PFSK-1 (cell line): ENCODE results near the gene CMTM6.

Experiments
- FOXP2 ChIP-seq: optimal IDR thresholded peaks from 2 replicates; pipeline ENCODE3; 2011; ENCODE audit warnings: borderline replicate concordance, control low read depth, inconsistent platforms; ENCODE audit not compliant: insufficient read depth; ENCODE audit errors: extremely low read length, extremely low read depth
- POLR2AphosphoS5 ChIP-seq: IDR thresholded peaks from 2 replicates; pipeline ENCODE4 v1.6.1; 2012; ENCODE audit warnings: low read depth, mild to moderate bottlenecking, control low read depth, low read length, moderate library complexity
- SIN3A ChIP-seq: IDR thresholded peaks from 2 replicates; pipeline ENCODE4 v1.6.1; 2012; ENCODE audit warnings: mild to moderate bottlenecking, low read length, moderate library complexity, borderline replicate concordance; ENCODE audit not compliant: insufficient read depth
- TAF1 ChIP-seq: IDR thresholded peaks from 2 replicates; pipeline ENCODE4 v1.6.1; 2012; ENCODE audit warnings: low read length, control low read depth, borderline replicate concordance; ENCODE audit not compliant: insufficient read depth
- TF ChIP-seq, protein P1 (sequence below), 2 experiments: IDR thresholded peaks; 2 replicates each; pipeline versions ENCODE4 v1.6.1 to v1.8.0; 2011 to 2012; ENCODE audit warnings: low read depth in 2 of 2, low read length in 2 of 2, control low read depth in 1 of 2, inconsistent platforms in 1 of 2, mild to moderate bottlenecking in 1 of 2, moderate library complexity in 1 of 2; ENCODE audit not compliant: insufficient read depth in 1 of 2

CMTM6 gene

DNA sequence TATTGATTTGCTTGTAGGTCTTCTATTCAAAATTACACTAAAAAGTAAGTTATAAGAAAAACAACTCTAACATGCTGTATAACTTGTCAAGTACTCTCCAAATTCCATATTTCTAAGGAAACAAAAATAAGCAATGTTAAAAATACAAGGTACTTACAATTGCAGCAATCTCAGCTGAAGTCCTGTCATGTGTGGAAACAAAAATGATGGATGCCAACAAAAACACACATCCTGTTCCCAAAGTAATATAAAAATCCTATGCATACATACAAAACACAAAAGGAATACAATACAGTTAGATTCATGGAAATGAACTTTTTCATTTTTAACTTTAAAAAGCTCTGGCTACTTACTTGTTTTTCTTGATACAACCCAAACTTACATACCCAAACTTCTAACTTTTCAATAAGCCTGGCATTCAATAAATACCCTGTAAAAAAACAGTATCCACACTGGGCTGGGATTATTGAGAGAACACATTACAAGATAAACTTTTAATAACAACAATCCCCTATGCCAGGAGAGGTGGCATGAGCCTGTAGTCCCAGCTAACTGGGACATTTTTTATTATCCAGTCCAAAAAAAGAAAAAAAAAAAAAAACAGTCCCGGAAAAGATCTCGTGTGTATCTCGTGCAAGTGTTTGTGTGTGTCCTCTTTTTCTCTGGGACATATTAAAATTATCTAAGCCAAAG, 14.7 kb downstream of the CMTM6 start:
- TF ChIP-seq FOXP2 (no peak), POLR2AphosphoS5 (no peak), TAF1 (no peak), SIN3A (no peak)
- TF ChIP-seq, protein P1, sequence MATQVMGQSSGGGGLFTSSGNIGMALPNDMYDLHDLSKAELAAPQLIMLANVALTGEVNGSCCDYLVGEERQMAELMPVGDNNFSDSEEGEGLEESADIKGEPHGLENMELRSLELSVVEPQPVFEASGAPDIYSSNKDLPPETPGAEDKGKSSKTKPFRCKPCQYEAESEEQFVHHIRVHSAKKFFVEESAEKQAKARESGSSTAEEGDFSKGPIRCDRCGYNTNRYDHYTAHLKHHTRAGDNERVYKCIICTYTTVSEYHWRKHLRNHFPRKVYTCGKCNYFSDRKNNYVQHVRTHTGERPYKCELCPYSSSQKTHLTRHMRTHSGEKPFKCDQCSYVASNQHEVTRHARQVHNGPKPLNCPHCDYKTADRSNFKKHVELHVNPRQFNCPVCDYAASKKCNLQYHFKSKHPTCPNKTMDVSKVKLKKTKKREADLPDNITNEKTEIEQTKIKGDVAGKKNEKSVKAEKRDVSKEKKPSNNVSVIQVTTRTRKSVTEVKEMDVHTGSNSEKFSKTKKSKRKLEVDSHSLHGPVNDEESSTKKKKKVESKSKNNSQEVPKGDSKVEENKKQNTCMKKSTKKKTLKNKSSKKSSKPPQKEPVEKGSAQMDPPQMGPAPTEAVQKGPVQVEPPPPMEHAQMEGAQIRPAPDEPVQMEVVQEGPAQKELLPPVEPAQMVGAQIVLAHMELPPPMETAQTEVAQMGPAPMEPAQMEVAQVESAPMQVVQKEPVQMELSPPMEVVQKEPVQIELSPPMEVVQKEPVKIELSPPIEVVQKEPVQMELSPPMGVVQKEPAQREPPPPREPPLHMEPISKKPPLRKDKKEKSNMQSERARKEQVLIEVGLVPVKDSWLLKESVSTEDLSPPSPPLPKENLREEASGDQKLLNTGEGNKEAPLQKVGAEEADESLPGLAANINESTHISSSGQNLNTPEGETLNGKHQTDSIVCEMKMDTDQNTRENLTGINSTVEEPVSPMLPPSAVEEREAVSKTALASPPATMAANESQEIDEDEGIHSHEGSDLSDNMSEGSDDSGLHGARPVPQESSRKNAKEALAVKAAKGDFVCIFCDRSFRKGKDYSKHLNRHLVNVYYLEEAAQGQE (IDR thresholded peaks at IDR 0.05; ENCODE audit: insufficient read depth in 1 of 2, low read depth in 2 of 2, low read length in 2 of 2) = no peak

DNA sequence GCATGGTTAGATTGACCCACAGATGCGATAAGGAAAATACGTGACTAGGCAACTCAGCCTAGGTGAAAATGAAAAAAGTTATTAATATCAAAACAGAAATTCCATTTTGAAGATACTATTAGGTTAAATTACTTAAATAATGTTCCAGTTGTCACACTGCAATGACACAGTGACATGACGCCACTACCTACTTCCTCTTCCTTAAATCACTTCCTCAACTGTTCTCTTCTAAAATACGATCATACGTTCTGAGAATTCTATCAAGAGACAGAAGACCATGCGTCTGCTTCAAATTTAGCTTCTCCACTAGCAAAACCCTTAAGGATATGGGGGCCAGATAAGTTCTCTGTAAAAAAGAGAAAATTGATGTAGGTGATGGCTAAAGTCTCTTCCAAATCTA, 18.2 kb downstream of the CMTM6 start:
- TF ChIP-seq, protein P1 (IDR thresholded peaks at IDR 0.05; ENCODE audit: insufficient read depth in 1 of 2, low read depth in 2 of 2, low read length in 2 of 2) = no peak
- TF ChIP-seq SIN3A (no peak), FOXP2 (no peak), POLR2AphosphoS5 (no peak), TAF1 (no peak)

DNA sequence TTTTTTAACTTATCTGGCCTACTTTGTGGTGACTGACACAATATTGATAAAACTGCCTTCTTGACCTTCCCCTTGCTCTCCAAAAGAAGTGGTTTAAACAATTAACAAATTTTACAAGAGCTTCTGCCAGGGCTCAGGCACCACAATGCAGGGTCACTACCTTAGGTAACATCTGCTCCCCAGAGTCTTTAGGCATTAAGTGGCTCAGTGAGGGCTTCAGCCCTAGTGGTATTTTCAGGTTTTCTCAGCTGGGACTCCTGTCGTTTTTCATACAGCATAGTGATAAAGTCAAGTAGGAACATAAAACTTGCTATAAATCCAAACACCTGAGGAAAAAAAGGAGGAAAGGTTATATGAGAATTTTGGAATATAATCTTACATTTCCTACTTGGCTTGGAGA, 18.9 kb downstream of the CMTM6 start:
- TF ChIP-seq SIN3A (no peak), FOXP2 (no peak), TAF1 (no peak), POLR2AphosphoS5 (no peak)
- TF ChIP-seq, protein P1 (IDR thresholded peaks at IDR 0.05; ENCODE audit: insufficient read depth in 1 of 2, low read depth in 2 of 2, low read length in 2 of 2) = no peak

DNA sequence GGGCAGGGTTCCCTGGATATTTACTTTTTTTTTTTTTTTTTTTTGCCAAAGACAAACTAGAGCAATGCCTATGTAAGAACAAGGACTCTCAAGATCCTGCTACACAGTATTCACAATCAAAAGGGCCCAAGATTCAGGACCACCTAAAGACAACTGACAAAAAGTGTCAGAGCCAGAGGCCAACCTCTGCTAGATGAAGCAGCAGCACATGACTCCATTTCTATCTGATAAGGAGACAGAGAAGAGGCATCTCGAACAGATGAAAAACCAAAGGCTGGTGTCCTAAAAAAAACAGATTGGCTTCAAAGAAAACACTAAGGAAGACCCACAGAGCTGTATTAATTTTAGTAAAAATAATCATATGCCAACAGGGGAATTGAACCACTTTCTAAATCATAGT, 20.0 kb downstream of the CMTM6 start:
- no peak for TF ChIP-seq SIN3A
- TF ChIP-seq FOXP2 = no peak
- no peak for TF ChIP-seq TAF1
- TF ChIP-seq, protein P1 (IDR thresholded peaks at IDR 0.05; ENCODE audit: insufficient read depth in 1 of 2, low read depth in 2 of 2, low read length in 2 of 2) = no peak
- TF ChIP-seq POLR2AphosphoS5 = no peak
